RWPE2 (cell line): ENCODE results near the gene CDC34.

ENCODE experiments used
- ATAC-seq: fragments of 200-7000 bp; cut with Tn5 transposase; 3 replicates; pipeline ENCODE4 v1.9.1; 2021; ENCODE audit warnings: low read depth
- DNase-seq: peaks from one replicate; pipeline ENCODE4 v3.0.0-alpha.2; 2020; ENCODE audit warnings: low spot score
- H3K27ac ChIP-seq: fragments of 450-650 bp; 2 replicates; pipeline ENCODE4 v1.5.1; 2017; ENCODE audit warnings: mild to moderate bottlenecking; ENCODE audit not compliant: poor library complexity, severe bottlenecking
- H3K27me3 ChIP-seq: fragments of 250-450 bp; sonication (Bioruptor Pico); 2 replicates; pipeline ENCODE4 v1.5.1; 2021; ENCODE audit warnings: mild to moderate bottlenecking, moderate library complexity; ENCODE audit not compliant: insufficient read depth, poor library complexity, severe bottlenecking
- H3K36me3 ChIP-seq: fragments of 250-450 bp; sonication (Bioruptor Pico); 2 replicates; pipeline ENCODE4 v1.5.1; 2020; ENCODE audit warnings: low read depth, mild to moderate bottlenecking, moderate library complexity
- H3K4me1 ChIP-seq: fragments of 250-450 bp; sonication (Bioruptor Pico); 2 replicates; pipeline ENCODE4 v1.5.1; 2021; ENCODE audit warnings: mild to moderate bottlenecking, moderate library complexity; ENCODE audit not compliant: insufficient read depth, poor library complexity, severe bottlenecking
- H3K4me3 ChIP-seq: fragments of 250-450 bp; sonication (Bioruptor Pico); 2 replicates; pipeline ENCODE4 v1.5.1; 2021; ENCODE audit warnings: mild to moderate bottlenecking, moderate library complexity; ENCODE audit not compliant: severe bottlenecking
- H3K9me3 ChIP-seq: fragments of 250-450 bp; sonication (Bioruptor Pico); 2 replicates; pipeline ENCODE4 v1.5.1; 2021; ENCODE audit warnings: mild to moderate bottlenecking, moderate library complexity; ENCODE audit not compliant: severe bottlenecking
- CTCF ChIP-seq: fragments of 450-650 bp; IDR thresholded peaks from one replicate; pipeline ENCODE4 v1.5.1; 2017; ENCODE audit warnings: mild to moderate bottlenecking, moderate library complexity; ENCODE audit not compliant: poor library complexity, severe bottlenecking

The CDC34 gene

GRCh38 chr19:539429-540030 lies 8.0 kb downstream of the CDC34 start:
- Histone ChIP-seq H3K27me3 (no peaks in the 10 kb centered on the region), H3K4me1 (no peaks in the 10 kb centered on the region), H3K4me3 (no peak overlapping the region), H3K36me3 (peaks cover 11% of the 10 kb centered on the region), H3K9me3 (no peaks in the 10 kb centered on the region), H3K27ac (no peak overlapping the region)
- no peak for TF ChIP-seq CTCF
- DNase-seq (no peak), ATAC-seq (no peak)

GRCh38 chr19:540867-541637 lies 9.5 kb downstream of the CDC34 start:
- Histone ChIP-seq H3K4me1 (no peaks in the 10 kb centered on the region), H3K27me3 (no peaks in the 10 kb centered on the region), H3K4me3 (no peak overlapping the region), H3K36me3 (peaks cover 10% of the 10 kb centered on the region), H3K27ac (no peak overlapping the region), H3K9me3 (no peaks in the 10 kb centered on the region)
- TF ChIP-seq CTCF: no peak
- ATAC-seq: no peak
- no peak for DNase-seq

GRCh38 chr19:541699-542098 lies 10.1 kb downstream of the CDC34 start:
- no peak overlapping the region for H3K27ac ChIP-seq
- no peaks in the 10 kb centered on the region for H3K27me3 ChIP-seq
- H3K9me3 ChIP-seq: no peaks in the 10 kb centered on the region
- no peaks in the 10 kb centered on the region for H3K4me1 ChIP-seq
- H3K4me3 ChIP-seq: no peak overlapping the region
- TF ChIP-seq CTCF: no peak
- no peak for ATAC-seq
- DNase-seq: no peak
- peaks cover 4% of the 10 kb centered on the region for H3K36me3 ChIP-seq

- no peaks in the 10 kb centered on the region for H3K9me3 ChIP-seq
- H3K27ac ChIP-seq: no peak overlapping the region
- H3K4me1 ChIP-seq: no peaks in the 10 kb centered on the region
- ATAC-seq: no peak
- no peak overlapping the region for H3K4me3 ChIP-seq
- H3K36me3 ChIP-seq: no peaks in the 10 kb centered on the region; the same call in 1 of the 2 replicates
- DNase-seq: no peak
- TF ChIP-seq CTCF: no peak
- H3K27me3 ChIP-seq: no peaks in the 10 kb centered on the region
Observed at GRCh38 chr19:542173-542866, 10.8 kb downstream of the CDC34 start.
